HepG2 (cell line): Measurements from ENCODE around the gene SPIB. TPM values are rescaled to one million over a fixed set of nuclear protein-coding genes. Genes with fewer than 3 reads are reported as not detected.

Experiments
- ATAC-seq: fragments of 200-7000 bp; cut with Tn5 transposase; 3 replicates; pipeline ENCODE4 v1.9.1; 2020; ENCODE audit warnings: mild to moderate bottlenecking, moderate library complexity
- BruUV-seq: library from RNA; stranded (reverse); fragments of 400-500 nt; replicated peaks from 2 replicates; lab custom pipeline; 2021; lab: Mats Ljungman, UMichigan
- CTCF ChIA-PET: fragments of 300-600 bp; formaldehyde crosslinking; extraction: SDS; loops from one replicate; lab custom pipeline; 2021; ENCODE audit warnings: low total read pairs, inconsistent platforms, low intra/inter-chr PET ratio; lab: Yijun Ruan, JAX
- POLR2A ChIA-PET: fragments of 350-600 bp; sonication (Branson Sonifier 250); formaldehyde crosslinking; loops from one replicate; lab custom pipeline; 2020; ENCODE audit warnings: antibody characterized with exemption, inconsistent platforms; lab: Yijun Ruan, JAX
- DNase-seq: peaks from one replicate; pipeline ENCODE4 v3.0.0-alpha.2; 2015; ENCODE audit warnings: low spot score
- FAIRE-seq: peaks from 3 replicates; lab custom pipeline; 2011; peaks lifted over from hg19 to GRCh38; lab: Jason Lieb, UNC
- H2AFZ ChIP-seq: one replicate; pipeline ENCODE4 v1.6.1; 2011; ENCODE audit warnings: low read length, inconsistent platforms
- H3K27ac ChIP-seq: fragments of 300-600 bp; 3 replicates; pipeline ENCODE4 v1.8.0; 2011; ENCODE audit warnings: mixed run types, mild to moderate bottlenecking, mixed read lengths, low read length, inconsistent platforms; ENCODE audit not compliant: insufficient read depth; ENCODE audit errors: extremely low read length
- H3K27me3 ChIP-seq, 2 experiments: fragments of 200-600 bp in 1 of 2; 2 replicates in 1 of 2; 3 replicates in 1 of 2; pipeline versions ENCODE4 v1.6.0 to v1.8.0; 2011; ENCODE audit warnings: low read length in 2 of 2, mild to moderate bottlenecking in 2 of 2, moderate library complexity in 2 of 2, inconsistent platforms in 1 of 2; ENCODE audit not compliant: insufficient read depth in 2 of 2, control insufficient read depth in 1 of 2
- H3K36me3 ChIP-seq, 2 experiments: fragments of 200-600 bp in 1 of 2; replicated peaks in 1 of 2; 2 replicates in 1 of 2; 3 replicates in 1 of 2; pipeline versions ENCODE4 v1.5.1 to v1.8.0; 2011; ENCODE audit warnings: low read length in 2 of 2, inconsistent platforms in 1 of 2; ENCODE audit not compliant: insufficient read depth in 2 of 2, control insufficient read depth in 1 of 2
- H3K4me1 ChIP-seq: 2 replicates; pipeline ENCODE4 v1.5.1; 2012; ENCODE audit warnings: low read length, inconsistent platforms; ENCODE audit not compliant: insufficient read depth
- H3K4me2 ChIP-seq: 2 replicates; pipeline ENCODE4 v1.6.0; 2011; ENCODE audit warnings: low read depth, low read length, inconsistent platforms
- H3K4me3 ChIP-seq, 3 experiments: fragments of 200-600 bp in 1 of 3; sonication (generic), shearing (Covaris generic) in 1 of 3; replicated peaks in 1 of 3; 2 replicates each; pipeline ENCODE4 v1.5.1; 2011 to 2016; ENCODE audit warnings: low read length in 3 of 3, inconsistent platforms in 2 of 3, low read depth in 2 of 3, mild to moderate bottlenecking in 2 of 3, control low read depth in 1 of 3, mixed read lengths in 1 of 3; ENCODE audit not compliant: insufficient read depth in 1 of 3
- H3K79me2 ChIP-seq: one replicate; pipeline ENCODE4 v1.6.1; 2011; ENCODE audit warnings: low read length, inconsistent platforms; ENCODE audit not compliant: insufficient read depth
- H3K9ac ChIP-seq: 2 replicates; pipeline ENCODE4 v1.6.0; 2011; ENCODE audit warnings: mild to moderate bottlenecking, low read depth, low read length, inconsistent platforms; ENCODE audit not compliant: insufficient read depth
- H3K9me3 ChIP-seq: 2 replicates; pipeline ENCODE4 v1.5.1; 2012; ENCODE audit warnings: mild to moderate bottlenecking, low read length
- H4K20me1 ChIP-seq: 2 replicates; pipeline ENCODE4 v1.6.0; 2011; ENCODE audit warnings: inconsistent platforms, mild to moderate bottlenecking, low read length, moderate library complexity; ENCODE audit not compliant: insufficient read depth
- DPF2 ChIP-seq: sonication (generic); formaldehyde crosslinking; IDR thresholded peaks from 2 replicates; pipeline ENCODE4 v1.4.0; 2020; ENCODE audit warnings: mild to moderate bottlenecking, low read depth, missing genetic modification reagents, borderline replicate concordance
- HMGXB3 ChIP-seq: sonication (generic); formaldehyde crosslinking; IDR thresholded peaks from 2 replicates; pipeline ENCODE4 v1.4.0; 2020; ENCODE audit warnings: missing genetic modification reagents, borderline replicate concordance
- NFYB ChIP-seq: sonication (generic); formaldehyde crosslinking; IDR thresholded peaks from 2 replicates; pipeline ENCODE4 v1.4.0; 2020; ENCODE audit warnings: missing genetic modification reagents
- RBM39 ChIP-seq: fragments of 200-400 bp; formaldehyde crosslinking; IDR thresholded peaks from one replicate; pipeline ENCODE4 v1.6.1; 2018; ENCODE audit warnings: antibody characterized with exemption, mild to moderate bottlenecking, low read depth, low read length; ENCODE audit not compliant: poor library complexity, severe bottlenecking
- ZNF747 ChIP-seq: sonication (generic); formaldehyde crosslinking; IDR thresholded peaks from 2 replicates; pipeline ENCODE4 v1.8.1; 2023; ENCODE audit warnings: missing genetic modification reagents, mild to moderate bottlenecking, borderline replicate concordance
- WGBS: methylation state at CpG from one replicate; pipeline ENCODE4 v1.1.6; 2017; ENCODE audit warnings: low lambda C conversion rate; 5-methylcytosine and 5-hydroxymethylcytosine counted together
- in situ Hi-C: cut with HindIII; loops from 2 replicates; pipeline ENCODE4 v1.10.0; 2017; ENCODE audit warnings: low pct_unique_long_range_greater_than_20kb; ENCODE audit not compliant: extremely low pct_ligation_motif_present
- intact Hi-C: fragments of 100-400 bp; cut with micrococcal nuclease; formaldehyde crosslinking; loops from one replicate; pipeline ENCODE4 v1.10.0; 2022; ENCODE audit not compliant: unreplicated experiment
- polyA plus RNA-seq, 8 experiments: library from polyadenylated mRNA; depleted of rRNA in 3 of 8; stranded (reverse) in 7 of 8; unstranded in 1 of 8; fragments of >200 nt; fragmentation: Illumina TruSeq in 4 of 8; extraction: Trizol in 4 of 8; gene quantifications; 2 replicates each; pipeline versions ENCODE4 v1.2.1 to v1.2.3, GENCODE V29; 2011 to 2016; ENCODE audit warnings: low read depth in 4 of 8, missing spikeins in 1 of 8, mixed read lengths in 1 of 8; ENCODE audit not compliant: insufficient read depth in 1 of 8
- total RNA-seq, 5 experiments: library from RNA; depleted of rRNA; stranded (reverse); fragments of >200 nt; fragmentation: Illumina TruSeq; extraction: Trizol; gene quantifications; 2 replicates each; pipeline ENCODE4 v1.2.3, GENCODE V29; 2016; ENCODE audit warnings: low read depth in 1 of 5
- TF ChIP-seq, protein P1 (sequence below): sonication (generic); formaldehyde crosslinking; IDR thresholded peaks from 2 replicates; pipeline ENCODE4 v1.4.0; 2020; ENCODE audit warnings: missing genetic modification reagents

SPIB gene
- total and polyA plus RNA-seq, 2 of the 13 experiments (the other 11 are each of a cell fraction or from before 2014, with no cell fraction given) = 0.04 TPM; not detected in 1

DNA sequence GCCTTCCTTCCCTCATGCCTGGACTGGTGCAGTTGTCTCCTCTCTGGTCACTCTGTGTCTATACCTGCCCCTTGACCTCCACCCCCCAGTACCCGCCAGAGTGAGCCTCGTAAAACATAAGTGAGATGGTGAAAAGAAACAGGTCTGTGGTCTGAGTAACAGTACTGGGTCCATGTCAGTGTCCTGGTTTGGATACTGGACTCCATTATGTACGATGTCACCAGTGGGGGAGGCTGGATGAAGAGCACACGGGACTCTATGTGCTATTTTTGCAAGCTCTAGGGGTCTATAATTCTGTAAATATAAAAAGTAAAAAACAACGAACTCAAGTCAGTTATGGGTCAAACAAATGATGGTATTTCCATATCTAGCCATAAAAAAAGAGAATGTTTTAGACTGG, 28.3 kb downstream of the SPIB start:
- H3K79me2 ChIP-seq = no peaks in the 10 kb centered on the region
- H3K36me3 ChIP-seq = no peaks in the 10 kb centered on the region
- 24% methylated on average over 5 of the region's 5 CpGs for WGBS
- no peaks in the 10 kb centered on the region for H3K4me1 ChIP-seq
- no peak overlapping the region for H2AFZ ChIP-seq
- FAIRE-seq = no peak
- no peak for ATAC-seq
- no peak for TF ChIP-seq HMGXB3 (CRISPR knock-in tag)
- TF ChIP-seq, all 625 proteins: peak for 0
- Histone ChIP-seq H3K9me3 (no peaks in the 10 kb centered on the region), H3K9ac (no peak overlapping the region), H3K4me2 (no peak overlapping the region), H4K20me1 (no peaks in the 10 kb centered on the region), H3K27ac (no peak overlapping the region), H3K27me3 (peaks cover 1 to 11% of the 10 kb centered on the region in 2 experiments; a peak in 2 of 5 replicates), H3K4me3 (no peak overlapping the region)
- no peak for DNase-seq
- in situ Hi-C loops (no loop called here), intact Hi-C loops (no loop called here)
- BruUV-seq = no TSS peak
- CTCF ChIA-PET = no interaction called here
- POLR2A ChIA-PET = no interaction called here

- ATAC-seq (no peak), DNase-seq (no peak), FAIRE-seq (no peak)
- WGBS = 62% methylated on average over 10 of the region's 10 CpGs
- intact Hi-C loops = no loop called here
- peaks cover 1 to 11% of the 10 kb centered on the region in 2 experiments; a peak in 2 of 5 replicates for H3K27me3 ChIP-seq
- H2AFZ ChIP-seq = no peak overlapping the region
- no TSS peak for BruUV-seq
- H3K79me2 ChIP-seq = no peaks in the 10 kb centered on the region
- TF ChIP-seq ZNF747 (CRISPR knock-in tag) (no peak), NFYB (CRISPR knock-in tag) (no peak), DPF2 (CRISPR knock-in tag) (no peak), RBM39 (no peak)
- TF ChIP-seq, protein P1, sequence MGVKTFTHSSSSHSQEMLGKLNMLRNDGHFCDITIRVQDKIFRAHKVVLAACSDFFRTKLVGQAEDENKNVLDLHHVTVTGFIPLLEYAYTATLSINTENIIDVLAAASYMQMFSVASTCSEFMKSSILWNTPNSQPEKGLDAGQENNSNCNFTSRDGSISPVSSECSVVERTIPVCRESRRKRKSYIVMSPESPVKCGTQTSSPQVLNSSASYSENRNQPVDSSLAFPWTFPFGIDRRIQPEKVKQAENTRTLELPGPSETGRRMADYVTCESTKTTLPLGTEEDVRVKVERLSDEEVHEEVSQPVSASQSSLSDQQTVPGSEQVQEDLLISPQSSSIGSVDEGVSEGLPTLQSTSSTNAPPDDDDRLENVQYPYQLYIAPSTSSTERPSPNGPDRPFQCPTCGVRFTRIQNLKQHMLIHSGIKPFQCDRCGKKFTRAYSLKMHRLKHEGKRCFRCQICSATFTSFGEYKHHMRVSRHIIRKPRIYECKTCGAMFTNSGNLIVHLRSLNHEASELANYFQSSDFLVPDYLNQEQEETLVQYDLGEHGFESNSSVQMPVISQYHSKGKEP (CRISPR knock-in tag) = no peak
- in situ Hi-C loops = no loop called here
- no peaks in the 10 kb centered on the region for H4K20me1 ChIP-seq
- ChIA-PET POLR2A (no interaction called here), CTCF (no interaction called here)
- no peak overlapping the region for H3K4me3 ChIP-seq
- no peaks in the 10 kb centered on the region for H3K4me1 ChIP-seq
- no peaks in the 10 kb centered on the region for H3K9me3 ChIP-seq
- no peak overlapping the region for H3K27ac ChIP-seq
- H3K4me2 ChIP-seq = no peak overlapping the region
- H3K36me3 ChIP-seq = no peaks in the 10 kb centered on the region
- no peak overlapping the region for H3K9ac ChIP-seq
These were observed 29.0 kb downstream of the SPIB start for GRCh38 chr19:50447750-50448149.
